ENCODE measurements around the gene RETREG3.
A peak's percentile ranks its signal among the peaks of the same experiment; 100 is the strongest.

Gene RETREG3

DNA sequence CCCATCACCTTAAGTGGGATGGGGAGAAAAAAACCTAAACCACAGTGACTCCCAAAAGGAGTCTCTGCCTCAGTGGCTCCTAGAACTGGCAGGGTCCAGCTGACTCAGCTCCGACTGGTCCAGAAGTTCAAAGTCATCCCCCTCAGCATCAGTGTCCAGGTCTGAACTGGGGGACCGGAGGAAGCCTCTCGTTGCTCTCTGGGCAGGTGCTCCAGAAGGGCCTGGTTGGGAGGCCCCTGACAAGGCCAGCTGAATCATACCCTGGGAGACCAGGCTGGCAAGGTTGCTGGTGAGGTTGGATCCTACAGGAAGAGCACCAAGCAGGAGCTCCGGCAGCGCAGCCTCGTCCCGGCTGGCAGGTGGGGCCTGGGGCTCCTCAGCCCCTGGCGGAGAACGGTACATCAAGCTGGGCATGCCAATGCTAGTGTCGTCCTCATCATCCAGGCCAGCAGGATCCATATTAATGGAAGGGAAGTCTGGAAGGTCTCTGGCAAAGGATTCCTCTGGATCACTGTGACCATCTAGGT lies 27.4 kb downstream of the RETREG3 start:
- Histone ChIP-seq H3K36me3 (peaks cover 71 to 77% (median 74%) of the 10 kb centered on the region in 11 experiments), H4K20me1 (peaks cover 0 to 23% (median 3%) of the 10 kb centered on the region in 11 experiments; a peak in 8 of 22 replicates), H3K27ac (no peak overlapping the region), H3K4me1 (peaks cover 17 to 59% (median 28%) of the 10 kb centered on the region in 10 experiments), H3K9me3 (replicated peaks in 1 of 11) (no peaks in the 10 kb centered on the region), H3K27me3 (no peaks in the 10 kb centered on the region), H3K4me3 (no peak overlapping the region), H3K4me2 (no peak overlapping the region), H3K9ac (peak overlapping the region in 3 of 11 experiments; percentile 3 to 16 (median 5); a peak in 2 of 22 replicates)
- TF ChIP-seq Cebpa-rat (IDR thresholded peaks at IDR 0.05): no peak

DNA sequence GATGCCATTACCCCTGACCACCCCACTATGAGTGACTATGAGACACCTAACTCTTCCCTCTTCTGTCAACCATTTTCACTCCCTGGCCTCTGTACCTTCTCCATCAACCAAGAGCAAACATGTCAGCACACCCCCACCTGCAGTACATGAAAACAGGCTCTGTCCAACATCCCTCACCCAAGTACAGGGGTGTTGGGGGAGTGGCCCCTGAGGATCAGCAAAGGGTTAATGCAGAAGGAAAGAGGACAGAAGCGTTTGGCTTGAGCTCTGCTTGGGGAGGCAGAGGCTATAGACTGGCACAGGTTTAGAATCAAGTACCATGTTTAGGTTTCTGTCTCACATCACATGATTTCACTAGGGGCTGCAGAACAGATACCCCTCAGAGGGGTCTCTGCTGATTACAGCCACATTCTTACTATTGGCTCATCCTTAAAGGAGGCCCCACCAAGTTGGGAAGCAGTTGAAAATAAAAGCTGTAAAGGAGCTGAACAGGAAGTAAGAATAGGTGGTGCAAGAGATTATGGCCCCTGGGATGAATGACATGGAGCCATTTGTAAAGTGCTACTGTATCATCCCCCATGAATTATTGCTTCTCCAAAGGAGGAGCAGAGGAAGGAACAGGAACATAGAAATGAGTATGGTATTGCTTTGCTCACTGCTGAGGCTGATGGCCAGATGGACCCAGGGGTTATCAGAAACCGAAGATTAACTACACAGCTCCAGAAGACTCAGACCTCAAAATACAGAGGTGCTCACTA lies 29.2 kb downstream of the RETREG3 start:
- peak overlapping the region in 1 of 11 experiments; percentile 95; a peak in 1 of 22 replicates for H3K27ac ChIP-seq
- peaks cover 0 to 21% (median 3%) of the 10 kb centered on the region in 11 experiments; a peak in 11 of 22 replicates for H4K20me1 ChIP-seq
- no peak for TF ChIP-seq Cebpa-rat (IDR thresholded peaks at IDR 0.05)
- H3K36me3 ChIP-seq: peaks cover 60 to 75% (median 69%) of the 10 kb centered on the region in 11 experiments
- H3K9me3 ChIP-seq (replicated peaks in 1 of 11): no peaks in the 10 kb centered on the region
- H3K4me2 ChIP-seq: peak overlapping the region in 8 of 11 experiments; percentile 18 to 98 (median 95); a peak in 11 of 22 replicates
- no peaks in the 10 kb centered on the region for H3K27me3 ChIP-seq
- peaks cover 28 to 57% (median 43%) of the 10 kb centered on the region in 10 experiments for H3K4me1 ChIP-seq
- H3K9ac ChIP-seq: peak overlapping the region in 5 of 11 experiments; percentile 47 to 90 (median 89); a peak in 5 of 22 replicates
- H3K4me3 ChIP-seq: no peak overlapping the region

DNA sequence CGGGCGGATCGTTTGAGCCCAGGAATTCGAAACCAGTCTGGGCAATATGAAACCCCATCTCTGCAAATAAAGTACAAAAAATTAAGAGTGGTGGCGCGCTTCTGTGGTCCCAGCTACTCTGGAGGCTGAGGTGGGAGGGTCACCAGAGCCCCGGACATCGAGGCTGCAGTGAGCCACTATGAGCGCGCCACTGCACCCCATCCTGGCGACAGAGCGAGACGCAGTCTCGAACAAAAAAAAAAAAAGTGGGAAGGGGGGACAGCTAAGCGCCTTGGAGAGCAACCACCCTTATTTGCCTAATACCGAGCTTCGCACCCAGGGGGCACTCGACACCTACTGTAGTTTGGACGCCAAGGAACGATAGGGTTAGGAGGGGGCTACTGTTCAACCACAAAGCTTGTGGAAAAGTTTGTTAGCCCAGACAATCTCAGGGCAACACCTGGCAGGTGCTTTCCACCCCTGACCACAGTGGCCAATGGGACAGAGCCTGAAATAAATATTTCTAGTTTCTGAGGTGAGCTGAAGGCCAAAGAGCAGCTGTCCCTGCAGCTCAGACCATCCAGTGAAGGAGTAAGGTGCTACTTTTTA lies 30.8 kb downstream of the RETREG3 start:
- no peaks in the 10 kb centered on the region for H3K9me3 ChIP-seq (replicated peaks in 1 of 11)
- no peak for TF ChIP-seq Cebpa-rat (IDR thresholded peaks at IDR 0.05)
- peak overlapping the region; percentile 85 to 98 (median 93) for H3K4me2 ChIP-seq
- peak overlapping the region; percentile 84 to 97 (median 94) for H3K27ac ChIP-seq
- peaks cover 0 to 35% (median 14%) of the 10 kb centered on the region in 11 experiments; a peak in 17 of 22 replicates for H4K20me1 ChIP-seq
- H3K4me1 ChIP-seq: peaks cover 28 to 66% (median 49%) of the 10 kb centered on the region in 10 experiments
- peak overlapping the region; percentile 56 to 85 (median 75) for H3K4me3 ChIP-seq
- no peaks in the 10 kb centered on the region for H3K27me3 ChIP-seq
- peak overlapping the region; percentile 84 to 95 (median 90) for H3K9ac ChIP-seq
- H3K36me3 ChIP-seq: peaks cover 58 to 75% (median 69%) of the 10 kb centered on the region in 11 experiments

DNA sequence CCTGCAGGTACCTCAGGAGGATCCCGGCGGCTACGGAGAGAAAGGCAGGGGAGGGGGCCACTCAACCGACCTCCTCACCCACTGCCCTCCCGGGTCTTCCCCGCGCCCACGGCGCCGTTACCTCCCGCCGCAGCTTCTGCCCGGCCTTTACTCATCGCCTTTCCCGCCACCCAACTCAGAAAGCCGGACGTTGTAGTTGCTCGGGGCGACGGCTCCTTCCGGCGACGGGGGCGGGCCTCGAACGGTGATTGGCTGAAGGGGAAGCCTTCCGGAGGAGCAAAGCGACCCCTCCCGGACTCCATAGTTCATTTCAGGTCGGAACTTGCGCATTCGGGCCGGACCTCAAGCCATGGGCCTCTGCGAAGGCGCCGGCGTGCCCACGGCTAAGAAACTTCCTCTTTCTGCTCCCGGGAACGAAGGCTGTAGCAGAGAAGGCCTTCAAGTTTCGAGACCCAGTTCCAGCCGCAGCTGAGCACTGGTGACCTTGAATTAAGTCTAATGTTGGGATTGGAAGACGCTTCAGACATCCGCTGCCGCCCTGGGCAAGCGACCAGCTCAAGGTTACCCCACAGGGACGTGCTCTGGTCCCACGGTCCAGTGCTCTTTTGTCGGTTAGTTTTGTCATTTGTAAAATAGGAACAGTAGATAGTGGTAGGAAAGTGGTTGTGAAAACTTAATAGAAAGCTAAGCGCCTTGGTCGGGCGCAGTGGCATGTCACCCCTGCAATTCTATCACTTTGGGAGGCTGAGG lies 31.5 kb downstream of the RETREG3 start, which contains the start of gene PSMC3IP:
TSS of gene PSMC3IP (minus strand) at position 198 of the 750 bp plus-strand sequence. CDS start at position 155, 43 bp downstream.
- peaks cover 0 to 42% (median 20%) of the 10 kb centered on the region in 11 experiments; a peak in 17 of 22 replicates for H4K20me1 ChIP-seq
- peak within 1 kb of the TSS; percentile 84 to 97 (median 94) for H3K27ac ChIP-seq
- no peaks in the 10 kb centered on the region for H3K9me3 ChIP-seq (replicated peaks in 1 of 11)
- peak within 1 kb of the TSS; percentile 85 to 98 (median 94) for H3K4me2 ChIP-seq
- peak within 1 kb of the TSS; percentile 84 to 95 (median 90) for H3K9ac ChIP-seq
- H3K4me3 ChIP-seq: peak within 1 kb of the TSS; percentile 56 to 85 (median 75)
- peaks cover 28 to 73% (median 49%) of the 10 kb centered on the region in 10 experiments for H3K4me1 ChIP-seq
- no peaks in the 10 kb centered on the region for H3K27me3 ChIP-seq
- peaks cover 58 to 75% (median 69%) of the 10 kb centered on the region in 11 experiments for H3K36me3 ChIP-seq
- no peak for TF ChIP-seq Cebpa-rat (IDR thresholded peaks at IDR 0.05)

DNA sequence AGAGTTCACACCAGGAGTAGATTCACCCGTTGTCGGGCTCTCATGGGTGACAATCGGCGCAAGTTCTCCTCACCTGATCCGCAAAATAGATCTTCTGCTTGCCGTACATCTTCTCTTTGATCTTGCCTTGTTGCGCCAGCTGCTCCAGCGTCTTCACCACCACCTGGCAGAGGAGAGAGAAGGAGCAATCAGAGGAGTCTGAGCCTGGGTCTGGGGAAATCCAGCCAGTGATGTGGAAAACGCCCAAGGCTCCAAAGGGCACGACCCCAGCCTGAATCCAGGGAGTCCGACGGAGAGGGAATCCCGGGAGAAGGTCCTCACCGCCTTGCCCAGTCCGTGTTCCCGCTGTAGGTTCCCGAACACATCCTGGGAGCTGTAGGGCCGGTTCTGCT lies 32.0 kb downstream of the RETREG3 start:
- peaks cover 58 to 75% (median 69%) of the 10 kb centered on the region in 11 experiments for H3K36me3 ChIP-seq
- TF ChIP-seq Cebpa-rat (IDR thresholded peaks at IDR 0.05): no peak
- H3K9me3 ChIP-seq (replicated peaks in 1 of 11): no peaks in the 10 kb centered on the region
- peak overlapping the region; percentile 85 to 98 (median 94) for H3K4me2 ChIP-seq
- H3K27me3 ChIP-seq: no peaks in the 10 kb centered on the region
- H3K4me3 ChIP-seq: peak overlapping the region; percentile 56 to 85 (median 75)
- H3K27ac ChIP-seq: peak overlapping the region in 10 of 11 experiments; percentile 35 to 97 (median 94); a peak in 21 of 22 replicates
- peaks cover 0 to 47% (median 25%) of the 10 kb centered on the region in 11 experiments; a peak in 18 of 22 replicates for H4K20me1 ChIP-seq
- H3K9ac ChIP-seq: peak overlapping the region; percentile 84 to 95 (median 90)
- H3K4me1 ChIP-seq: peaks cover 28 to 78% (median 49%) of the 10 kb centered on the region in 10 experiments

DNA sequence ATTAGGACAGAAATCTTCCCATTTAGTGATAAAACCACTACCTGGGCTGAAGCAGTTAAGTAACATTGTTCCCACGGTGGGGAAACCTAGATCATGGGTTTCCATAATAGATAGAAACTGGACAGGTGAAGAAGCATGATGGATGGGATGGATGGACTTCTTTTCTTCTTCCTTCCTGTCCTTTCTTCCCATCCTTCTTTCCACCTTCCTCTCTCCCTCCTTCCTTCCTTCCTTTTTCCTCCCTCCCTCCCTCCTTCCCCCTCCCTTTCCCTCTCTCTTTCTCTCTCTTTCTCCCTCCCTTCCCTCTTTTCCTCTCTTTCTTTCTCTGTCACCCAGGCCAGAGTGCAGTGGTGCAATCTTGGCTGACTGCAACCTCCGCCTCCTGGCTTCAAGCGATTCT lies 34.7 kb downstream of the RETREG3 start:
- H3K27me3 ChIP-seq: no peaks in the 10 kb centered on the region
- H3K9ac ChIP-seq: peak overlapping the region in 6 of 11 experiments; percentile 1 to 34 (median 23); a peak in 2 of 22 replicates
- peaks cover 59 to 75% (median 69%) of the 10 kb centered on the region in 11 experiments for H3K36me3 ChIP-seq
- no peaks in the 10 kb centered on the region for H3K9me3 ChIP-seq (replicated peaks in 1 of 11)
- H3K27ac ChIP-seq: no peak overlapping the region
- no peak overlapping the region for H3K4me3 ChIP-seq
- peaks cover 26 to 94% (median 45%) of the 10 kb centered on the region in 10 experiments for H3K4me1 ChIP-seq
- H4K20me1 ChIP-seq: peaks cover 0 to 74% (median 44%) of the 10 kb centered on the region in 11 experiments; a peak in 19 of 22 replicates
- H3K4me2 ChIP-seq: peak overlapping the region in 2 of 11 experiments; percentile 94 to 96; a peak in 1 of 22 replicates
- TF ChIP-seq Cebpa-rat (IDR thresholded peaks at IDR 0.05): no peak

DNA sequence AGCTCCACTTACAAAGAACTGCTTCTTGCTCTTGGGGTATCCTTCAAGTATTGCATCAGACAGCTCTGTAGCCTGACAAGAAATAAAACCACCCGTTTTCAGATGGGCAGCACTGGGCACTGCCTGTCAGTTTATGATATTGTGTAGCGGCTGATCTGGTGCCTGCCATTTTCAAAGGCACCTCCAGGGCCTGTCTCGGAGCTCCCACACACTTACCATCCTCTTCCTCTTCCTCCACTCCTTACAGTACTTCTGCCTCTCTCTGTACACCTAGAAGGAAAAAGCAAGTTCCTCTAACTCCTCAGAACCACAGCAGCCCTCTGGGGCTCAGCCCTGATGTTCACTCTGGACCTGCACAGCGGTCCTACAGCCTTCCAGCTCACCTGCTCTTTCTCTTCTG lies 36.1 kb downstream of the RETREG3 start:
- Histone ChIP-seq H3K27ac (no peak overlapping the region), H3K9ac (peak overlapping the region in 10 of 11 experiments; percentile 20 to 57 (median 32); a peak in 11 of 22 replicates), H3K9me3 (replicated peaks in 1 of 11) (no peaks in the 10 kb centered on the region), H3K4me1 (peaks cover 16 to 94% (median 46%) of the 10 kb centered on the region in 10 experiments), H4K20me1 (peaks cover 0 to 86% (median 54%) of the 10 kb centered on the region in 11 experiments; a peak in 19 of 22 replicates), H3K27me3 (no peaks in the 10 kb centered on the region), H3K36me3 (peaks cover 72 to 86% (median 81%) of the 10 kb centered on the region in 11 experiments), H3K4me3 (no peak overlapping the region), H3K4me2 (peak overlapping the region in 2 of 11 experiments; percentile 7 to 46; a peak in 5 of 22 replicates)
- 0 out of 22 replicates have a peak, but pooled peaks of 1 of the 11 experiments have one; percentile 38 for TF ChIP-seq Cebpa-rat (IDR thresholded peaks at IDR 0.05)
